Large intestine (tissue), 3 donors: ENCODE measurements around the gene RASA2. TPM values are rescaled to one million over a fixed set of nuclear protein-coding genes. Genes with fewer than 3 reads are reported as not detected.
"Not testable (repeated sequence)": the region's sequence is repeated elsewhere in the genome, so short reads cannot be mapped to it uniquely, and the experiment has no call there.

ENCODE experiments used
- DNase-seq, 2 donors: peaks; one replicate each; pipeline versions ENCODE4 v3.0.0 to v3.0.0-alpha.2; 2013
- H3K27ac ChIP-seq: one replicate; pipeline ENCODE4 v1.5.1; 2013; ENCODE audit warnings: low read length
- H3K27me3 ChIP-seq: 2 replicates; pipeline ENCODE4 v1.6.1; 2013; ENCODE audit warnings: low read length; ENCODE audit not compliant: control insufficient read depth, insufficient read depth
- H3K36me3 ChIP-seq: 2 replicates; pipeline ENCODE4 v1.6.1; 2013; ENCODE audit warnings: low read length; ENCODE audit not compliant: control insufficient read depth, insufficient read depth
- H3K4me1 ChIP-seq: one replicate; pipeline ENCODE4 v1.6.1; 2013; ENCODE audit warnings: low read length; ENCODE audit not compliant: control insufficient read depth, insufficient read depth
- H3K4me3 ChIP-seq: one replicate; pipeline ENCODE4 v1.5.1; 2013; ENCODE audit warnings: low read length
- H3K9me3 ChIP-seq: one replicate; pipeline ENCODE4 v1.6.1; 2013; ENCODE audit warnings: mild to moderate bottlenecking, low read depth, low read length, moderate library complexity; ENCODE audit not compliant: control insufficient read depth
- WGBS: methylation state at CpG from one replicate; pipeline ENCODE4 v1.1.5; 2013; ENCODE audit warnings: low lambda C conversion rate; ENCODE audit not compliant: insufficient coverage; 5-methylcytosine and 5-hydroxymethylcytosine counted together
- polyA plus RNA-seq: library from polyadenylated mRNA; unstranded; fragments of 120-200 nt; gene quantifications from one replicate; pipeline ENCODE4 v1.2.1, GENCODE V29; 2013

RASA2 gene
- polyA plus RNA-seq, 1 donor = 17.8 TPM

DNA sequence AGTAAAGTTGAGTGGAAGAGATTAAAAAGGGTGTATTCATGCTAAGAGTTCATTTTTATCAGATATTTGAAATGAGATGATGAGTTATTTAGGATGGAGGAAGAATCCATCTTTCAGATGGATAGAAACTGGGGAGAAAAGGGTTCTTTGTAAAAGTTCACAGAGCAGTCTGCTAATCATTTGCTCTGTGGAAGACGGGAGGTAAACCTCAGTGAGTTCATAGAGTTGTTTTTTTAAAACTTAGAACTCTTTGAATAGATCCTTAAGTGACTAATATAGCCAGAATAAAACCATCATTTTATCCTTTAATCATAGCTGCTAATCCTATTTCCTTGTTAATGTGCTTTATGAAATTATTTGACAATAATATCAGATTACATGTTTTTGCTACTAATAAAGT lies 5.1 kb downstream of the RASA2 start:
- H3K27me3 ChIP-seq = no peaks in the 10 kb centered on the region
- H3K4me3 ChIP-seq = no peak overlapping the region
- DNase-seq = no peak
- no peaks in the 10 kb centered on the region for H3K36me3 ChIP-seq
- H3K4me1 ChIP-seq = peaks cover 7% of the 10 kb centered on the region
- no CpG with 5 or more reads among the region's 1 CpG for WGBS
- no peak overlapping the region for H3K27ac ChIP-seq
- H3K9me3 ChIP-seq = peaks cover 3% of the 10 kb centered on the region

GRCh38 chr3:141493184-141493583 lies 6.4 kb downstream of the RASA2 start:
- H3K4me3 ChIP-seq = no peak overlapping the region
- no peaks in the 10 kb centered on the region for H3K36me3 ChIP-seq
- WGBS = no CpG with 5 or more reads among the region's 1 CpG
- no peaks in the 10 kb centered on the region for H3K27me3 ChIP-seq
- peaks cover 6% of the 10 kb centered on the region for H3K4me1 ChIP-seq
- DNase-seq = no peak
- no peaks in the 10 kb centered on the region for H3K9me3 ChIP-seq
- no peak overlapping the region for H3K27ac ChIP-seq

DNA sequence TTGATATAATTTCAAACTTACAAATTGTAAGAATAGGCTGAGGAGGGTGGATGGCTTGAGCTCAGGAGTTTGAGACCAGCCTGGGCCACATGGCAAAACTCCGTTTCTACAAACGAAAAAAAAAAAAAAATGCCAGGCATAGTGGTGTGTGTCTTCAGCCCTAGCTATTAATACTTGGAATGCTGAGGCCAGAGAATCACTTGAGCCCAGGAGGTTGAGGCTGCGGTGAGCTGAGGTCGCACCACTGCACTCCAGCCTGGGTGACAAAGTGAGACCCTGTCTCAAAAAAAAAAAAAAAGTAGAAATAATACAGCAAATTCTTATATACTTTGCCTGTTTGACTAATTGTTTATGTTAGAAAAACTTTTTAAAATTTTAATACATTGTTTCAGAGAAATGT lies 10.8 kb downstream of the RASA2 start:
- not testable (repeated sequence) for H3K36me3 ChIP-seq, H3K27me3 ChIP-seq, H3K27ac ChIP-seq, H3K9me3 ChIP-seq, H3K4me1 ChIP-seq, DNase-seq, H3K4me3 ChIP-seq
- WGBS = no CpG with 5 or more reads among the region's 4 CpGs

DNA sequence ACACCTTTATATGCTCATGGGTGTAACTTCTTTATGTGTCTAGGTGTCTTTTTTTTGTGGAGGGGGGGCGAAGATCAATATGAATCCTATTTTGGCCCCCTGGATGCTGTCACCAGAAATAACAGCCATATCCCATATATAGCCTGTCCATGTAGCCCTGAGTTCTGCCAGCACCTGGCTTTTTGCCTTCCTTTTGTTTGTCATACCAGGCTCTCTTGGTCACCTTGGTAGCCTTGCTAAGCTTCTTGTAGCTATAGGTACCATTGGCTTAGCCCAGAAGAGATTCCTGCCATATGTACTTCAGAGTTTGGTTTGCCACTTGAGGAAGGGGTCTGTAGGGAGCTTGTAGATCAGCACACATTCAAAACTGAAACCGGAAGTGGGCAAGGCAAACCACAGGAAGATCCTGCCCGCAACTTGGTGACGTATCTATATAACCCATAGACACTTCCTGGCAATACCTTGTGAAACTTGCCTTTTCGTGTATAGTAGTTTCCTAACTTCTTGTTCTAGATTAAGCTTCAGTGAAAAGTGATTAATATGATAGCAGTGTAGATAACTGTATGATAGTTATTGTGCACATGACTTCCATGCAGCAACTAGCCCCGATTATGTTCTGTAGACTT lies 11.9 kb downstream of the RASA2 start:
- Histone ChIP-seq H3K27ac (no peak overlapping the region), H3K4me3 (no peak overlapping the region), H3K4me1 (no peaks in the 10 kb centered on the region), H3K9me3 (no peaks in the 10 kb centered on the region), H3K36me3 (no peaks in the 10 kb centered on the region), H3K27me3 (no peaks in the 10 kb centered on the region)
- no CpG with 5 or more reads among the region's 6 CpGs for WGBS
- peak; percentile 28 to 48 for DNase-seq

- WGBS = 100% methylated on average over 1 of the region's 4 CpGs
- no peaks in the 10 kb centered on the region for H3K4me1 ChIP-seq
- no peak overlapping the region for H3K4me3 ChIP-seq
These were observed 12.5 kb downstream of the RASA2 start for GRCh38 chr3:141499284-141499683.

GRCh38 chr3:141499965-141500364 lies 13.1 kb downstream of the RASA2 start:
- H3K27me3 ChIP-seq = no peaks in the 10 kb centered on the region
- H3K4me1 ChIP-seq = no peaks in the 10 kb centered on the region
- no peak overlapping the region for H3K27ac ChIP-seq
- no peaks in the 10 kb centered on the region for H3K36me3 ChIP-seq
- no peak for DNase-seq
- H3K4me3 ChIP-seq = no peak overlapping the region
- no peaks in the 10 kb centered on the region for H3K9me3 ChIP-seq

More at GRCh38 chr3:141499284-141499683, 12.5 kb downstream of the RASA2 start:
- DNase-seq = no peak
- Histone ChIP-seq H3K36me3 (no peaks in the 10 kb centered on the region), H3K27ac (no peak overlapping the region), H3K9me3 (no peaks in the 10 kb centered on the region), H3K27me3 (no peaks in the 10 kb centered on the region)

GRCh38 chr3:141500397-141500796 lies 13.6 kb downstream of the RASA2 start:
- WGBS = no CpG with 5 or more reads among the region's 1 CpG
- Histone ChIP-seq H3K4me3 (no peak overlapping the region), H3K36me3 (no peaks in the 10 kb centered on the region), H3K27me3 (no peaks in the 10 kb centered on the region), H3K9me3 (no peaks in the 10 kb centered on the region), H3K4me1 (no peaks in the 10 kb centered on the region), H3K27ac (no peak overlapping the region)
- no peak for DNase-seq

- no peaks in the 10 kb centered on the region for H3K4me1 ChIP-seq
- H3K36me3 ChIP-seq = no peaks in the 10 kb centered on the region
- no peak overlapping the region for H3K4me3 ChIP-seq
- WGBS = no CpG with 5 or more reads among the region's 3 CpGs
- no peak overlapping the region for H3K27ac ChIP-seq
- no peak for DNase-seq
- H3K27me3 ChIP-seq = no peaks in the 10 kb centered on the region
- H3K9me3 ChIP-seq = no peaks in the 10 kb centered on the region
These were observed 18.3 kb downstream of the RASA2 start for GRCh38 chr3:141505166-141505565.

DNA sequence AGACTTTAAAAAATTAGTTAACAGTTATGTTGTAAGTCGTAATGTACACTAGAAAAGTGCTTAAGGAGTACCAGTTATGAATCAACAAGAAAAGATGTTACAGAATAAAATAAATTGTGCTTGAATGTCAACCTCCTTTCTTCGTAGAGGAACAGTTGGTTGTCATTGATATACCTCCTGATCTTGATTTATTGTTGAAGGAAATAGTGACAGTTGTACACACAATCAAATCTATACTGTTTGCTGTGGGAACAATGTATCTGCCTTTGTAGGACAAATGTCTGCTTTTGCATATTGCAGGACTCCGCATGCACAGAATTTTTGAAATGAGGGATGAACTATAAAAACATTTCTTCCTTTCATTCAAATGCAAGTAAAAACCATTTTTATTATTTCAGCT lies 19.2 kb downstream of the RASA2 start:
- no peak for DNase-seq
- H3K27me3 ChIP-seq = no peaks in the 10 kb centered on the region
- H3K4me3 ChIP-seq = no peak overlapping the region
- H3K9me3 ChIP-seq = no peaks in the 10 kb centered on the region
- WGBS = 100% methylated on average over 1 of the region's 3 CpGs
- no peaks in the 10 kb centered on the region for H3K4me1 ChIP-seq
- no peak overlapping the region for H3K27ac ChIP-seq
- no peaks in the 10 kb centered on the region for H3K36me3 ChIP-seq

GRCh38 chr3:141507392-141508066 lies 20.7 kb downstream of the RASA2 start:
- WGBS = 85% methylated on average over 2 of the region's 3 CpGs
- DNase-seq = no peak
- no peaks in the 10 kb centered on the region for H3K36me3 ChIP-seq
- H3K27ac ChIP-seq = no peak overlapping the region
- no peak overlapping the region for H3K4me3 ChIP-seq
- no peaks in the 10 kb centered on the region for H3K4me1 ChIP-seq
- H3K9me3 ChIP-seq = no peaks in the 10 kb centered on the region
- H3K27me3 ChIP-seq = no peaks in the 10 kb centered on the region

DNA sequence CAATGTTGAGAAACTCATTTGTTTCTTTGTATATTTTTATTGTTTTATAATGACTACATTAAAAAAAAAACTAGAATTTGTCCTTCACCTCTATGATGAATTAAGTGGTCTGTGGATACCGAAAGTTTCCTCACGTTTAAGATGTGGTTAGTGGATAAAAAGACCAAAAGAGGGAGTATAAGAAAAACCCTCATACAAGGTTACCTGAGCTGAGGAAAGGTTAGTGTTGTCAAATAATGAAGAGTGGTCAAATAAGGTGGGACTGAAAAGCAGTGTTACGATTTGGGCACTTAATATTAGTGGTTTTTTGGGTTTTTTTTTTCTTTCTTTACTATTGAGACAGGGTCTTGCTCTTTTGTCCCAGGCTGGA lies 21.2 kb downstream of the RASA2 start:
- WGBS = 93% methylated on average over 3 of the region's 3 CpGs
- Histone ChIP-seq H3K9me3 (no peaks in the 10 kb centered on the region), H3K4me1 (no peaks in the 10 kb centered on the region), H3K4me3 (no peak overlapping the region), H3K36me3 (no peaks in the 10 kb centered on the region), H3K27ac (no peak overlapping the region), H3K27me3 (no peaks in the 10 kb centered on the region)
- no peak for DNase-seq
